Neural cell (in vitro differentiated cells): ENCODE data around the gene COL21A1.

Source experiments
- CTCF ChIP-seq: fragments of 450-650 bp; IDR thresholded peaks from 2 replicates; pipeline ENCODE4 v1.5.1; 2014; ENCODE audit warnings: antibody characterized with exemption, mild to moderate bottlenecking, moderate library complexity; ENCODE audit not compliant: poor library complexity, severe bottlenecking
- EP300 ChIP-seq: fragments of 450-650 bp; conservative IDR thresholded peaks from 2 replicates; pipeline ENCODE4 v1.6.1; 2014; ENCODE audit warnings: antibody characterized with exemption, mild to moderate bottlenecking, moderate library complexity; ENCODE audit not compliant: poor library complexity, severe bottlenecking
- EZH2 ChIP-seq: fragments of 200-600, 300-800 bp; shearing (Covaris generic), sonication (generic); IDR thresholded peaks from 2 replicates; pipeline ENCODE4 v1.6.1; 2014; ENCODE audit warnings: antibody characterized with exemption, low read length, borderline replicate concordance, mild to moderate bottlenecking; ENCODE audit not compliant: insufficient read depth, poor library complexity, severe bottlenecking
- POLR2AphosphoS5 ChIP-seq: IDR thresholded peaks from 2 replicates; pipeline ENCODE4 v1.6.1; 2012
- RAD21 ChIP-seq: fragments of 450-650 bp; conservative IDR thresholded peaks from 2 replicates; pipeline ENCODE4 v1.6.1; 2014; ENCODE audit warnings: antibody characterized with exemption, mild to moderate bottlenecking, moderate library complexity
- REST ChIP-seq: IDR thresholded peaks from 2 replicates; pipeline ENCODE4 v1.6.1; 2012; ENCODE audit warnings: borderline replicate concordance
- SMC3 ChIP-seq: fragments of 450-650 bp; conservative IDR thresholded peaks from 2 replicates; pipeline ENCODE4 v1.6.1; 2014; ENCODE audit warnings: antibody characterized with exemption, mild to moderate bottlenecking, moderate library complexity; ENCODE audit not compliant: poor library complexity
- TAF1 ChIP-seq: IDR thresholded peaks from 2 replicates; pipeline ENCODE4 v1.6.1; 2012; ENCODE audit warnings: low read depth

DNA sequence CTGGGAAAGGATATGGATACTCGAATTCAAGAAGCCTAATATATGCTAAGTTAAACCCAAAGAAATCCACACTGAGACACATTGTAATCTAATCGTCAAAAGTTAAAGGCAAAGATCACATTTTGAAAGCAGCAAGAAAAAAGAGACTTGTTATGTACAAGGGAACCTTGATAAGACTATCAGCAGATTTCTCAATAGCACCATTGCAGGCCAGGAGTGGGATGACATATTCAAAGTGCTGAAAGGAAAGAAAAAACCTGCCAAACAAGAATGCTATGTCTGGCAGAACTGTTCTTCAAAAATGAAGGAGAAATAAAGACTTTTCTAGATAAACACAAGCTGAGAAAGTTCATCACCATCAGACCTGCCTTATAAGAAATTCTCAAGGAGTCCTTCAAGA lies 75.2 kb downstream of the COL21A1 start:
- TF ChIP-seq RAD21 (no peak), EZH2 (no peak), POLR2AphosphoS5 (no peak), CTCF (no peak), EP300 (no peak), TAF1 (no peak), SMC3 (no peak), REST (no peak)
